GM18502 (cell line): ENCODE data around the gene TNNC2.
A peak's percentile ranks its signal among the peaks of the same experiment; 100 is the strongest.
"Not testable (repeated sequence)": the region's sequence is repeated elsewhere in the genome, so short reads cannot be mapped to it uniquely, and the experiment has no call there.

ENCODE experiments used
- ATAC-seq: cut with Tn5 transposase; IDR thresholded peaks from one replicate; pipeline ENCODE4 v1.9.1; 2021; ENCODE audit warnings: mild to moderate bottlenecking; ENCODE audit not compliant: unreplicated experiment, poor library complexity

TNNC2 gene

DNA sequence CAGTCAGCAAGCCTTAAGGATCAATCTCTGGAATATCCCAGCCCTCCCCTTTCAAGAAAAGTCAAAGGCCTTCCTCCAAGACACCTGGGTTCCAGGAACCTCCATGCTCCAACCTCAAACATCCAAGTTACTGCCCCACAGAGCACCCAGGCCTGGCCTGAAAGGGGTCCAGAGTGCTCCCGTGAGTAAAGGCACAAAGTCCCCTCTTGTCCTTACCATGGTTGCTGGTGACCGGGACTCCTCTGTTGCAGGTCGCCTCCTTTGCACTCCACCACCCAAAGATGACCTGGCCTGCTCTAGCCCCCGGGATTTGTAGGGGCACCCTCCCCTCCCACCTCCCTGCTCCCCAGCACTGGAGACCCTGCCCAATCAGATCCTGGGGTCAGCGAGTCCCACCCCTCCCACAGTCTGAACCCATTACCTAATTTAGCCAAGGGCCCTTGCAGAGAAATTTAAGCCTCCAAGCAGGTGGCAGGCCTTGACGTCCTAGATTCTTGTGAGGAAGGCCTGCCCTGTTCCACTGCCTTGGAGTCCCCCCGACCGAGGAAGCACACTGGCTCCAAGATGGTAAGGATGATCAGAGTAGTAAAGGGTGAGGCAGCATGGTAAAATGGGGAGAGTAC lies at the start of gene TNNC2:
TSS of gene TNNC2 (minus strand) at position 283 of the 623 bp plus-strand sequence. CDS start at position 219, 64 bp downstream.
- no peak for ATAC-seq

- no peak for ATAC-seq
These were observed 47.5 kb upstream of the TNNC2 start for GRCh38 chr20:45874576-45874975.

- not testable (repeated sequence) for ATAC-seq
These were observed 47.0 kb upstream of the TNNC2 start for GRCh38 chr20:45874104-45874481.

GRCh38 chr20:45873409-45874103 lies 46.4 kb upstream of the TNNC2 start:
- ATAC-seq, result no peak

GRCh38 chr20:45872626-45873025 lies 45.5 kb upstream of the TNNC2 start:
- ATAC-seq, result no peak

DNA sequence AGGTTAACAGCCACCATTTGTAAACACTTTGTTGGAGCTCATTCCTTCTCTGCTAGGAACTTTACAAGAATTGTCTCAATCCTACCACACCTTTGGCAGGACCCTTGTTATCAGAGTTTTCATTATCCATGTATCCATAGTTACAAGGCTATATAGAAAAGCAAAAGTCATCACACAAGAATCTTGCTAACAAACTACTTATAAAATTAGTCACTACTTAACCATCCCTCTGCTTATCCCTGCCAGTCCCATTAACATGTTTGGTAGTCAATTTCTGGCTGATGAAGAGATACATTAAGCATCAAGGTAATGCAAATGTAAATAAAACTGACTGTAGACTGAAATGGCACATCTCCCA lies 40.7 kb upstream of the TNNC2 start:
- no peak for ATAC-seq

GRCh38 chr20:45867136-45867818 lies 40.2 kb upstream of the TNNC2 start:
- no peak for ATAC-seq

GRCh38 chr20:45866454-45866853 lies 39.3 kb upstream of the TNNC2 start:
- no peak for ATAC-seq

DNA sequence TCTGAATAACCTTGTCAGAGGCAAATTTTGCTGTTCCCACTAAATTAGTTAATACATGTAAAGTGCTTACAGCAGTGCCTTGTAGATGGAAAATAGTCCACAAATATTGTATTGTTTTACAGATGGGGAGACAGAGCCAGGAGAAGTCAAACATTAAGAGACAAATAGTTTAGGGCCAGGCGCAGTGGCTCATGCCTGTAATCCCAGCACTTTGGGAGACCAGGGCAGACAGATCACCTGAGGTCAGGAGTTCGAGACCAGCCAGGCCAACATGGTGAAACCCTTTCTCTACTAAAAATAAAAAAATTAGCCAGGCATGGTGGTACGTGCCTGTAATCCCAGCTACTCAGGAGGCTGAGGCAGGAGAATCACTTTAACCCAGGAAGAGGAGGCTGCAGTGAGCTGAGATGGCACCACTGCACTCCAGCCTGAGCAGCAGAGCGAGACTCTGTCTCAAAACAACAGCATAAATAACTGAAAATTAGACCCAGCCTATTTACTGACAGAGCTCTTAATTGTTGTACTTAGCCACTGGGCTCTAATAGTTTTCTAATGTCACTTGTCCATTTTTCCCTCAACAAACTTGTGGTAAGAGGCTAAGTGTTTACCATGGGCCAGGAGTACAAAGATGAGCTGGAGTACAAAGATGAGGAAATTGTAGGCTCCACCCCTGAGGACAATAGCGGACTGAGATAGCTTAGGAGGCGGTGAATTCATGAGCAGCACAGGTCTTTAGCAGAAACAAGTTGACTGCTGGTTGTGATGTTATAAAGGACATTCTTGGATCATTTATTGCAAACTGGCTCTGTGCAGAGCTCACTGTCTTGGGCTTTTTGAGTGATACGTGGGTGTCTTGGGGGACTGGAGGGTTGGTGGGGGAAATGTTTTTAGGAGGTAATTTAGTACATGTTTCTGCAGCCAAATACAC lies 36.7 kb upstream of the TNNC2 start:
- ATAC-seq, result no peak

GRCh38 chr20:45861221-45862075 lies 34.3 kb upstream of the TNNC2 start:
- no peak for ATAC-seq

GRCh38 chr20:45860560-45861220 lies 33.6 kb upstream of the TNNC2 start:
- no peak for ATAC-seq

DNA sequence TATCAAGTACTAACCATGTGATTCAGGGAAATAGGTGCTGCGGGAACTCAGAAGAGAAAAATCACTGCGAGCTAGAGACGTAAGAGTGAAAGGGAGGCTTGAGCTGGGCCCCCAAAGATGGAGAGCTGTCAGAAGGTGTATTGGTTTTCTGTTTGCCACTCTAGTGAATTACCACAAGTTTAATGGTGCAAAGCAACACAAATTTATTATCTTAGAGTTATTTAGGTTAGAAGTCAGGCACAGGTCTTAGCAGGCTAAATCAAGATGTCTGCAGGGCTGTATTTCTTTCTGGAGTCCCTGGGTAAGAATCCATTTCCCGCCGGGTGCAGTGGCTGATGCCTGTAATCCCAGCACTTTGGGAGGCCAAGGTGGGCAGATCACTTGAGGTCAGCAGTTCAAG lies 32.8 kb upstream of the TNNC2 start:
- no peak for ATAC-seq

DNA sequence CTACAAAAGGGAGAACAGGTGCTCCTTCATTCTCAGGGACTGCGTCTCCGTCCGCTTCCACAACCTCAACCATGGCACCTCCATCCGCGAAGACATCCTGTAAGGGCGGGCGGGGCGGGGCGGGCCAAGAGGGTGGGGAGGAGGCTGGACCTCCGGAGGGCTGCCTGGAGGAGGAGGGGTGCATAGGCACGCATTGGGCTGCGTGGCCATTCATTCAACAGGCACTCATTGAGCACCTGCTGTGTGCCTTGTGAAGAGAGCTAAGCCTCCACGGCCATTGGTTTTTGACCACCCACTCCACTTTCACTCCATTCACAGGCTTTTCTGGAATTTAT lies 30.7 kb upstream of the TNNC2 start:
- ATAC-seq, result peak; percentile 29

DNA sequence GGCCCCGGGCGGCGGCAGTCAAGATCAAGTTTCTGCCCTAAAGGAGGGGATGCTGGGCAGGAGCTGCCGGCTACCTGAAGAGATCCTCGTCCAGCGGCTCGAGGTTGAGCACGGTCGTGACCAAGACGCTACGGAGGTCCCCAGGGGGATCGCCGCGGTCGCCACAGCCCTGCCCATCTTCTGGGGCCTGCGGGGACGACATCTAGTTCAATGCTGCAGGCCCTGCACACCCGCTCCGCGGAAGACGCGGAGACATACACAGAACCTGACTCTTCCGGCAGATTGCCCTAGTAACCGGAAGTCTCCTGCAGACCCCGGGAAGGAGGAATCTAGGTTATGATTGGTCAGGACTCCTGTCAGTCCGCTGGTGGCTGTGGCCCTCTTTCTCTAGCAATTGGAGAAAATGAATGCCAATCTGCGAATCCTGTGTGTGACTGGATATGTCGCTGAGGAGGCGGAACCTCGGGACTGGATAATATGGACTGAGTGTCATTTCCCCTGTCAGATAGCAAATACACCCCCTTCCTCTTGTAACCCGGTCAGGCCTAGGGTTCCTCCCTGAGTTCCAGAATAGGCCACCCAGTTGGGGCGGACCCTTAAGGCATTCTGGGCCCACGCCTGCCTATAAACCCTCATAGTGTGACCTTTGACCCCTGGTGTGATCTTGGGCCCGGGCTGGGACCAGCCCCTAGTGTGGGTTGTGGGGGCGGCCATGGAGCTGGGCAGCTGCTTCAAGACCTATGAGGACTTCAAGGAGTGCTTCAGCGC lies 30.2 kb upstream of the TNNC2 start, which contains the start of the genes ACOT8 and ZSWIM3:
TSS of gene ACOT8 (minus strand) at position 279 of the 768 bp plus-strand sequence. CDS start at position 202, 77 bp downstream.
TSS of gene ZSWIM3 (plus strand) at position 501 of the 768 bp plus-strand sequence. CDS start at position 713, 212 bp downstream.
- peak; percentile 95 for ATAC-seq

GRCh38 chr20:45853484-45853883 lies 26.4 kb upstream of the TNNC2 start:
- no peak for ATAC-seq

- no peak for ATAC-seq
These were observed 25.2 kb upstream of the TNNC2 start for GRCh38 chr20:45852326-45852725.

DNA sequence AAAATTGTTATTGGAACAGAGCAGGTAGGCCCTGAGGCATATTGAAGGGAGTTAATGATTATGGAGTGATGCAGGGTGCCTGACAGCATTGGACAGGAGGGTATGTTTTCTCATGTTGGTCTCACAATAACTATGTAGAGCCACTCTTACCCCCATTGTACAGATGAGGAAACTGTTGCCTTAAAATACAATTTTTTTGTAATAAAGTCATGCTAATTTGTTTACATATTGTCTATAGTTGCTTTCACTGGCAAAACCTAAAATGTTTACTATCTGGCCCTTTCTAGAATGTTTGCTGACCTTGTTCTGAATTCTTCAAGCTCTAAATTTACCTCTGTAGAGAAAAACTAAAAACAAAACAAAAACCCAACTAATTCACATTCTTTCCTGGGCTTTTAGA lies 24.4 kb upstream of the TNNC2 start:
- ATAC-seq, result no peak

- no peak for ATAC-seq
These were observed 23.8 kb upstream of the TNNC2 start for GRCh38 chr20:45850926-45851325.
